ENCODE measurements around the gene DDX47. TPM values are rescaled to one million over a fixed set of nuclear protein-coding genes. Genes with fewer than 3 reads are reported as not detected.

The DDX47 gene
- total and polyA plus RNA-seq, 10 of the 15 experiments (the other 5 are each of a cell fraction or from before 2014, with no cell fraction given) = 84.8 to 266 (median 120) TPM

GRCh38 chr12:12818701-12819100 is 5.6 kb downstream of the DDX47 start (continued):
- TF ChIP-seq SPI1 (IDR thresholded peaks at IDR 0.05; ENCODE audit: borderline replicate concordance, insufficient read depth, low read depth, low read length) (no peak), IRF3 (IDR thresholded peaks at IDR 0.05) (no peak), RUNX3 (IDR thresholded peaks at IDR 0.05; ENCODE audit: low read length) (peak; percentile 29; the same call in 1 of the 2 replicates), ZBED1 (IDR thresholded peaks at IDR 0.05; ENCODE audit: borderline replicate concordance) (no peak), RCOR1 (conservative IDR thresholded peaks at IDR 0.05; ENCODE audit: low read depth, low read length) (no peak), POLR2AphosphoS5 (IDR thresholded peaks at IDR 0.05; ENCODE audit: low read length) (0 out of 2 replicates have a peak, but pooled peaks have one; percentile 33), POU2F2 (IDR thresholded peaks at IDR 0.05; ENCODE audit: borderline replicate concordance, low read depth, low read length) (no peak), CBX3 (IDR thresholded peaks at IDR 0.05; ENCODE audit: borderline replicate concordance, low read depth) (no peak), RBBP5 (conservative IDR thresholded peaks at IDR 0.05) (no peak), TBL1XR1 (IDR thresholded peaks at IDR 0.05; ENCODE audit: low read depth, low read length) (no peak), ASH2L (IDR thresholded peaks at IDR 0.05; ENCODE audit: borderline replicate concordance, low read depth) (no peak), ZBTB11 (CRISPR knock-in tag; IDR thresholded peaks at IDR 0.05) (no peak), NKRF (conservative IDR thresholded peaks at IDR 0.05) (no peak), MTA2 (IDR thresholded peaks at IDR 0.05; ENCODE audit: low read depth) (no peak), GATAD2B (conservative IDR thresholded peaks at IDR 0.05; ENCODE audit: low read depth) (0 out of 2 replicates have a peak, but pooled peaks have one; percentile 21), RELB (IDR thresholded peaks at IDR 0.05; ENCODE audit: low read depth) (no peak), IKZF2 (IDR thresholded peaks at IDR 0.05) (0 out of 4 replicates have a peak, but pooled peaks of 1 of the 2 experiments have one; percentile 13), RAD21 (IDR thresholded peaks at IDR 0.05; ENCODE audit: insufficient read depth, low read depth, low read length) (no peak), SP1 (IDR thresholded peaks at IDR 0.05; ENCODE audit: low read depth, low read length) (no peak), CTCF (IDR thresholded peaks at IDR 0.05 in 2 of 3, conservative IDR thresholded peaks at IDR 0.05 in 1 of 3; ENCODE audit: control insufficient read depth in 2 of 3, extremely low read depth in 1 of 3, insufficient read depth in 1 of 3, low read depth in 3 of 3, low read length in 3 of 3) (no peak), SIX5 (IDR thresholded peaks at IDR 0.05; ENCODE audit: low read depth, low read length, severe bottlenecking) (no peak)

All from GM12878 (cell line).